B cell (primary cell): ENCODE measurements around the gene LARGE1. TPM values are rescaled to one million over a fixed set of nuclear protein-coding genes. Genes with fewer than 3 reads are reported as not detected.

Experiments used
- ATAC-seq: fragments of 200-7000 bp; cut with Tn5 transposase; one replicate; pipeline ENCODE4 v1.10.0; 2021; ENCODE audit warnings: low read depth, mild to moderate bottlenecking, moderate number of reproducible peaks, moderate library complexity
- CTCF ChIA-PET: fragments of 350-600 bp; sonication (Branson Sonifier 250); formaldehyde crosslinking; loops from one replicate; lab custom pipeline; 2021; ENCODE audit warnings: antibody characterized with exemption, inconsistent platforms; lab: Charles Lee
- POLR2A ChIA-PET: fragments of 350-600 bp; sonication (Branson Sonifier 250); formaldehyde crosslinking; loops from one replicate; lab custom pipeline; 2021; ENCODE audit warnings: antibody characterized with exemption; lab: Charles Lee
- DNase-seq: peaks from one replicate; pipeline ENCODE4 v3.0.0; 2013
- H2AFZ ChIP-seq: 2 replicates; pipeline ENCODE4 v1.6.1; 2012; ENCODE audit warnings: mild to moderate bottlenecking, low read depth, low read length; ENCODE audit not compliant: insufficient read depth, poor library complexity, severe bottlenecking
- H3K27ac ChIP-seq, 2 donors: 1 replicate in 1 of 2; 2 replicates in 1 of 2; pipeline ENCODE4 v1.5.1; 2012 to 2013; ENCODE audit warnings: low read length in 2 of 2, mild to moderate bottlenecking in 2 of 2, moderate library complexity in 1 of 2
- H3K27me3 ChIP-seq, 4 experiments: fragments of 200-600 bp in 1 of 4; sonication (generic) in 1 of 4; replicated peaks in 1 of 4; 1 replicate in 2 of 4; 2 replicates in 2 of 4; pipeline versions ENCODE4 v1.6.1 to v1.7.0; 2013 to 2016; ENCODE audit warnings: low read length in 3 of 4, mild to moderate bottlenecking in 2 of 4, mixed read lengths in 1 of 4, moderate library complexity in 1 of 4; ENCODE audit not compliant: insufficient read depth in 4 of 4, control insufficient read depth in 3 of 4; ENCODE audit errors: control extremely low read depth in 1 of 4
- H3K36me3 ChIP-seq, 2 experiments: replicated peaks in 1 of 2; 1 replicate in 1 of 2; 2 replicates in 1 of 2; pipeline versions ENCODE4 v1.6.1 to v1.7.1; 2013; ENCODE audit warnings: low read length in 1 of 2; ENCODE audit not compliant: insufficient read depth in 2 of 2, control insufficient read depth in 1 of 2; ENCODE audit errors: control extremely low read depth in 1 of 2, extremely low read depth in 1 of 2
- H3K4me1 ChIP-seq, 2 donors: fragments of 200-600 bp in 1 of 2; sonication (generic) in 1 of 2; 1 replicate in 1 of 2; 2 replicates in 1 of 2; pipeline versions ENCODE4 v1.5.1 to v1.6.1; 2013 to 2017; ENCODE audit warnings: low read length in 2 of 2; ENCODE audit not compliant: control insufficient read depth in 2 of 2, insufficient read depth in 2 of 2
- H3K4me2 ChIP-seq: replicated peaks from 2 replicates; pipeline ENCODE3; 2012; ENCODE audit warnings: mild to moderate bottlenecking, low read depth, low read length; ENCODE audit not compliant: poor library complexity, severe bottlenecking
- H3K4me3 ChIP-seq, 5 experiments: fragments of 200-600 bp in 1 of 5; sonication (generic) in 1 of 5; 1 replicate in 3 of 5; 2 replicates in 2 of 5; pipeline versions ENCODE4 v1.5.1 to v1.7.0; 2011 to 2016; ENCODE audit warnings: low read length in 4 of 5, mild to moderate bottlenecking in 4 of 5, low read depth in 2 of 5, control low read depth in 1 of 5, moderate library complexity in 1 of 5; ENCODE audit not compliant: insufficient read depth in 1 of 5; ENCODE audit errors: control extremely low read depth in 1 of 5, extremely low read depth in 1 of 5
- H3K79me2 ChIP-seq: fragments of 200-600 bp; sonication (generic); one replicate; pipeline ENCODE4 v1.6.0; 2016; ENCODE audit warnings: low read length; ENCODE audit not compliant: control insufficient read depth, insufficient read depth
- H3K9ac ChIP-seq: fragments of 200-600 bp; sonication (generic); 2 replicates; pipeline ENCODE4 v1.6.1; 2017; ENCODE audit warnings: mild to moderate bottlenecking, low read length, moderate library complexity
- H3K9me3 ChIP-seq, 3 donors: one replicate each; pipeline versions ENCODE4 v1.6.1 to v1.7.1; 2013; ENCODE audit warnings: low read length in 2 of 3; ENCODE audit not compliant: control insufficient read depth in 2 of 3, insufficient read depth in 1 of 3; ENCODE audit errors: control extremely low read depth in 1 of 3
- H4K20me1 ChIP-seq: 2 replicates; pipeline ENCODE4 v1.6.0; 2012; ENCODE audit warnings: mild to moderate bottlenecking, low read length; ENCODE audit not compliant: insufficient read depth, control insufficient read depth, poor library complexity, severe bottlenecking
- H3K27ac Mint-ChIP-seq: one replicate; pipeline ENCODE4 v1.8.0; 2021; ENCODE audit warnings: mixed read lengths
- H3K27me3 Mint-ChIP-seq: one replicate; pipeline ENCODE4 v1.8.0; 2021; ENCODE audit warnings: mixed read lengths
- H3K4me1 Mint-ChIP-seq: one replicate; pipeline ENCODE4 v1.8.0; 2021; ENCODE audit warnings: mixed read lengths
- H3K4me3 Mint-ChIP-seq: one replicate; pipeline ENCODE4 v1.8.0; 2021; ENCODE audit warnings: mixed read lengths
- H3K9me3 Mint-ChIP-seq: one replicate; pipeline ENCODE4 v1.8.0; 2022; ENCODE audit warnings: mixed read lengths; ENCODE audit not compliant: insufficient read depth
- CTCF ChIP-seq: fragments of 200-600 bp; IDR thresholded peaks from one replicate; pipeline ENCODE4 v1.8.0; 2022; ENCODE audit warnings: antibody characterized with exemption, mild to moderate bottlenecking
- EZH2 ChIP-seq: IDR thresholded peaks from 2 replicates; pipeline ENCODE4 v1.6.1; 2012; ENCODE audit warnings: borderline replicate concordance, low read depth, mild to moderate bottlenecking, moderate library complexity, low read length; ENCODE audit not compliant: insufficient read depth, poor library complexity, severe bottlenecking
- WGBS: methylation state at CpG from one replicate; pipeline ENCODE4 v1.1.5; 2013; ENCODE audit warnings: missing lambda C conversion rate; ENCODE audit not compliant: insufficient coverage; 5-methylcytosine and 5-hydroxymethylcytosine counted together
- intact Hi-C: fragments of 100-400 bp; cut with micrococcal nuclease; formaldehyde crosslinking; loops from one replicate; pipeline ENCODE4 v1.10.0; 2022
- polyA plus RNA-seq: library from polyadenylated mRNA; depleted of rRNA; stranded (reverse); fragments of >200 nt; gene quantifications from 2 replicates; pipeline ENCODE4 v1.2.3, GENCODE V29; 2012
- total RNA-seq, 2 donors: library from RNA; stranded (reverse); fragments of 120-200 nt in 1 of 2; gene quantifications; 1 replicate in 1 of 2; 2 replicates in 1 of 2; pipeline versions ENCODE4 v1.2.3 to v1.2.4, GENCODE V29; 2013 to 2022

The LARGE1 gene
- total and polyA plus RNA-seq, 2 donors (not counting 1 experiment from before 2014, with no cell fraction given), result 20.7 to 82.0 TPM

- CTCF ChIA-PET, result no interaction called here
- H3K4me1 ChIP-seq, result no peaks in the 10 kb centered on the region
- H3K79me2 ChIP-seq, result peaks cover 6% of the 10 kb centered on the region
- peaks cover 0 to 12% (median 3%) of the 10 kb centered on the region in 3 donors for H3K9me3 ChIP-seq
- Mint-ChIP-seq H3K4me1 (peaks cover 3% of the 10 kb centered on the region), H3K9me3 (peaks cover 4% of the 10 kb centered on the region), H3K27me3 (no peaks in the 10 kb centered on the region), H3K4me3 (no peak overlapping the region), H3K27ac (no peak overlapping the region)
- intact Hi-C loops, result no loop called here
- TF ChIP-seq EZH2 (no peak), CTCF (no peak)
- POLR2A ChIA-PET, result no interaction called here
- WGBS, result 82% methylated on average over 1 of the region's 2 CpGs
- H3K4me3 ChIP-seq, result no peak overlapping the region
- DNase-seq (no peak), ATAC-seq (no peak)
- H3K9ac ChIP-seq, result no peak overlapping the region
- no peak overlapping the region for H3K27ac ChIP-seq
- no peak overlapping the region for H3K4me2 ChIP-seq
- no peaks in the 10 kb centered on the region for H3K27me3 ChIP-seq
- no peak overlapping the region for H2AFZ ChIP-seq
- H3K36me3 ChIP-seq, result peaks cover 0 to 10% of the 10 kb centered on the region in 2 experiments
- H4K20me1 ChIP-seq, result peaks cover 18% of the 10 kb centered on the region
Measured at GRCh38 chr22:33635766-33636165, 284.5 kb downstream of the LARGE1 start.

DNA sequence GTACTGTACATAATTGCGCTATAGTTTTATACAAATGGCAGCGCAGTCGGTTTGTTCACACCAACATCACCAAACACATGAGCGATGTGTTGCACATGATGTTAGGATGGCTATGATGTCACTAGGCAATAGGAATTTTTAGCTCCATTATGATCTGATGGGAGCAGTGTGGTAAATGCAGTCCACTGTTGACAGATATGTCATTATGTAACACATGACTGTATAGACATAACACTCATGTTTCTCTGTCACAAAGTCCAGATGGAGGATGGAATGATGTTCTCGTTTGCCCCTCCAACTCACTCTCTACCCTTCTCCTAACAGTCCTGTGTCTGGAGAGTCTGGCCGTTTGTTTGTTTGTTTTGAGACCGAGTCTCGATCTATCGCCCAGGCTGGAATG, 288.5 kb downstream of the LARGE1 start:
- ChIA-PET POLR2A (no interaction called here), CTCF (no interaction called here)
- Histone ChIP-seq H3K27me3 (no peaks in the 10 kb centered on the region), H3K9me3 (peaks cover 0 to 8% (median 0%) of the 10 kb centered on the region in 3 donors), H3K27ac (no peak overlapping the region), H3K79me2 (peaks cover 6% of the 10 kb centered on the region), H2AFZ (no peak overlapping the region), H3K4me3 (no peak overlapping the region), H3K4me2 (no peak overlapping the region), H4K20me1 (peaks cover 26% of the 10 kb centered on the region), H3K9ac (no peak overlapping the region), H3K4me1 (no peaks in the 10 kb centered on the region), H3K36me3 (peaks cover 0 to 10% of the 10 kb centered on the region in 2 experiments)
- WGBS, result 96% methylated on average over 4 of the region's 9 CpGs
- H3K4me3 Mint-ChIP-seq, result no peak overlapping the region
- no peaks in the 10 kb centered on the region for H3K9me3 Mint-ChIP-seq
- no peak overlapping the region for H3K27ac Mint-ChIP-seq
- TF ChIP-seq EZH2 (no peak), CTCF (no peak)
- ATAC-seq, result no peak
- no peak for DNase-seq
- intact Hi-C loops, result no loop called here
- H3K27me3 Mint-ChIP-seq, result no peaks in the 10 kb centered on the region
- H3K4me1 Mint-ChIP-seq, result no peaks in the 10 kb centered on the region
